ENCODE results near the gene CREB3L2.
"Not testable (repeated sequence)": the region's sequence is repeated elsewhere in the genome, so short reads cannot be mapped to it uniquely, and the experiment has no call there.

Gene CREB3L2

DNA sequence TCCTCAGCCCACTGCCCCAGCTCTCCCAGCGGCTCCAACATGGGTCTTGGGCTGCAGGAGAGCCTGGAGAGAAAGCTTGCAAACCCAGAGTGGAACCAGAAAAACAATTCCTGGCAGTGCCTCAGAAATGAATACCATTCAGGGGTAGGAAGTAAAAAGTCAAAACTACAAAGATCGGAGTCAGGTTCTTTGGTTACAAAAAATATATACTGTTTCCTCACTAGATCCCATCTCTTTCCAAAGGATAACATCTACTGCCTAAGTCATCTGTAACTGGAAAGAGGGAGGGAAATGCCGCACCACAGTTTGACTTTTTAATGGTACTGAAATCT is 14.9 kb downstream of the CREB3L2 start:
- TF ChIP-seq, protein P1, sequence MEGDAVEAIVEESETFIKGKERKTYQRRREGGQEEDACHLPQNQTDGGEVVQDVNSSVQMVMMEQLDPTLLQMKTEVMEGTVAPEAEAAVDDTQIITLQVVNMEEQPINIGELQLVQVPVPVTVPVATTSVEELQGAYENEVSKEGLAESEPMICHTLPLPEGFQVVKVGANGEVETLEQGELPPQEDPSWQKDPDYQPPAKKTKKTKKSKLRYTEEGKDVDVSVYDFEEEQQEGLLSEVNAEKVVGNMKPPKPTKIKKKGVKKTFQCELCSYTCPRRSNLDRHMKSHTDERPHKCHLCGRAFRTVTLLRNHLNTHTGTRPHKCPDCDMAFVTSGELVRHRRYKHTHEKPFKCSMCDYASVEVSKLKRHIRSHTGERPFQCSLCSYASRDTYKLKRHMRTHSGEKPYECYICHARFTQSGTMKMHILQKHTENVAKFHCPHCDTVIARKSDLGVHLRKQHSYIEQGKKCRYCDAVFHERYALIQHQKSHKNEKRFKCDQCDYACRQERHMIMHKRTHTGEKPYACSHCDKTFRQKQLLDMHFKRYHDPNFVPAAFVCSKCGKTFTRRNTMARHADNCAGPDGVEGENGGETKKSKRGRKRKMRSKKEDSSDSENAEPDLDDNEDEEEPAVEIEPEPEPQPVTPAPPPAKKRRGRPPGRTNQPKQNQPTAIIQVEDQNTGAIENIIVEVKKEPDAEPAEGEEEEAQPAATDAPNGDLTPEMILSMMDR (IDR thresholded peaks at IDR 0.05; ENCODE audit: extremely low read depth, missing control alignments) = no peak
- no peak for DNase-seq (ENCODE audit: low spot score)

DNA sequence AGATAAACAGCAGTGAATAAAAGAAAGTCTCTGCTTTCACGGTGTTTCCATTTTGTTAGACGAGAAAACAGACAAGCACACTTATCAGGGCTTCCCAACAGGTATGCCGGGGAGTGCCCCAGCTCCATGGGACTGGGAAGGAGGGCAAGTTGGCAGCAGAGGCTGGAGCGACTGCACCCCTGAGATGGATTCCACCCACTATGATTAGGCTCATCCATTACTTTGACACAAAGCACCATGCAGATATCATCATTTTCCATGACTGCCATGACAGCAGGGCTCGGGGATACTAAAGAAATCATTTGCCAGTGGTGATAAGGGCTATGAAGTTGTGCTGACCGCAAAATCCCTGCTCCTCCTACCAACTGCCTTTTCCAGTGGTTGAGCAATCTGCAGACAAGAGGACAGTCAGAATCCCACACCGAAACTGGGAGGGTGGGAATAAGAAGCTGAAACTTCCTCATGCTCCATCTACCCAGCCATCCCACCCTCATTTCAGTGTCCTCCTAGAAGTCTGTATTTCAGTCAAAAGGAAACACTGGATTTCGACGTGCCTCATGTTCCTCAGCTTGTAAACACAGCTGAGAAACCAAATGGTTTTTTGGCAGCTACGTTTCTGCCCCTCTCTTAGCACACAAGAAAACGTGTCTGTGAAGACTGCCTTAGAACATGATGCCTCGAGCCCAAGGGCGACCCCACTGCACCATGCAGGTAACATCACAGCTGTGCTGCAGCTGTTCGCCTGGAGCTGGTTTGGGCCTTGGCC is 15.5 kb downstream of the CREB3L2 start:
- peak; percentile 20 for DNase-seq (ENCODE audit: low spot score)
- TF ChIP-seq, protein P1 (IDR thresholded peaks at IDR 0.05; ENCODE audit: extremely low read depth, missing control alignments) = no peak

DNA sequence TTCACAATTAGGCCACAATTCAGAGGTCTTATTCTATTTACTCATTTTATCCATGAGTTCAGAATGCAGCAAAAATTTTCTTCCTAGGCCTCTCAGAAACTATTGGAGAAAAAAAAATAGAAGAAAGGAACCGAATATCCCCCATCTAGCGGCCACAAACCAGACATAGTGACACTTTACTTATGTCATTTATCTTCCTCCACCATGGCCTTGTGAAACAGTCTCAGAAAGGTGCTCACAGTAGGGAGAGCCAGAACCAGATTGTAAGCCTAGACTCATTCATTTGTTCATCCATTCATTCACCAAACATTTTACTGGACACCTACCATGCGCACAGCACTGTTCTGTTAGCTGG is 16.0 kb downstream of the CREB3L2 start:
- TF ChIP-seq, protein P1 (IDR thresholded peaks at IDR 0.05; ENCODE audit: extremely low read depth, missing control alignments) = no peak
- DNase-seq (ENCODE audit: low spot score) = peak; percentile 50

DNA sequence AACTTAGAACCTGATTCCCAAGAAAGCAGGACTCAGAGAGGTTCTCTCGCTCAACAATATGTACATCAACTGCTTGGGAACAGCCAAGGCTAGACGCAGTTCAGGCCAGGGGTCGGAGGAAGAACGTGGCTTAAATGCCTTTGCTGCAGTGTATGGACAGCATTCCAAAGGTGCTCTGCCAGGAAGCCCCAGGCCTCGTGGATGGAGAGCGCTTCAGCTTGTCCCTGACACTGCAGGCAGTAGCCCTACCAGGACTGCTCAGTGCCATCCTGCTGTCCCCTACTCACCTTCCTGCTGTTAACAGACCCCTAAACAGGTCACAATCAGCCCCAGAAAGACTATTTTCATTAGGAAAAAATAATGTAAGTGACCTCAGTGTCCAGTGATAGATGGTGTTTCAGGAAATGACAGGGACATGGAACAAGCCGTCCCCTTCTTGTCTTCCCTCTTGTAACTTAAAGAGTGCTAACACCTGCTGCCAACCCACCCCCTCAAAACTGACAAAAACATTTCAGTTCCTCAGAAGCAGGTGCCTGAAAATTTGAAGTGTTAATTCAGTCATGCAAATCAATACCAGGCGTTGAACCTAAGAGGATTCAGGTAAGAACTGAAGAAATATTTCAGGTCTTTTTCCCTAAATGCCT is 16.5 kb downstream of the CREB3L2 start:
- peak; percentile 51 for DNase-seq (ENCODE audit: low spot score)
- TF ChIP-seq, protein P1 (IDR thresholded peaks at IDR 0.05; ENCODE audit: extremely low read depth, missing control alignments) = no peak

DNA sequence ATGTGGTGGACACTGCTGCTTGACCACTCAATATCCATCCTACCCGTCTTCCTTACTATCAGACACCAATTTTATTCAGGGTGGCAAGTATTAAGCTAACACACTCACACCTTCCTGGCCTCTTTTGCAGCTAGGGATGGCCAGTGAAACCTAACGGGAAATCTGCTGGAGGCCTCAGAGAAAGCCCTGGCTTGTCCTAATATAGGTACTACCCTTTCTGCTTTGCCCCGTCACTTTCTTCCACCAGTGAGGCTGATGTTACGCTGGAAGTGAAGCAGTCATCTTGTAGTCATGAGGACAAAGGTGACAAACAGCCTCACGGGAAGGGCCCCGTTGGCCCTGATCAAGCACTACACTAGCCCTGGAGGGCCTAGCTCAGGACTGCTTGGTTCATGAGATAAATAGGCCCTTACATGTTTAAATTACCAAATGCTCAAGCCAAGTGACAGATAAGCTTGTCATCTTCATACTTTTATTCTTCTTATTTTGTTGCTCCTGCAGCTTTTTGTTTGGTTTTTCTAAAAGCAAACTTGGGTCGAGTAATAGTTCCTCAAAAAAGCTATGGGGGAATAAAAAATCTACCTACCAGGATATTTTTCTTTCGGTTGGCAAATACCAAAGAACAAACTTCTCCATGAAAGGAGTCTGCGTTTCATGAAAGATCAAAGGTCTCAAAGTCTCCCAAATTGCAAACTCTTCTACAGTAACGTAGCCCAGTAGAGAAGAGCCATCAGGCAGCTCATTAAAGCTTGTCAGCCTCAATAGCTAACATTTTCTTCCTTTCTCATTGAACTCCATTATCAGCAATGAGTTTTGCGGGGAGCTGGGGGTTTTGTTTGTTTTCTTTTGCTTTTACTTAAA is 17.5 kb downstream of the CREB3L2 start:
- no peak for DNase-seq (ENCODE audit: low spot score)
- TF ChIP-seq, protein P1 (IDR thresholded peaks at IDR 0.05; ENCODE audit: extremely low read depth, missing control alignments) = no peak

DNA sequence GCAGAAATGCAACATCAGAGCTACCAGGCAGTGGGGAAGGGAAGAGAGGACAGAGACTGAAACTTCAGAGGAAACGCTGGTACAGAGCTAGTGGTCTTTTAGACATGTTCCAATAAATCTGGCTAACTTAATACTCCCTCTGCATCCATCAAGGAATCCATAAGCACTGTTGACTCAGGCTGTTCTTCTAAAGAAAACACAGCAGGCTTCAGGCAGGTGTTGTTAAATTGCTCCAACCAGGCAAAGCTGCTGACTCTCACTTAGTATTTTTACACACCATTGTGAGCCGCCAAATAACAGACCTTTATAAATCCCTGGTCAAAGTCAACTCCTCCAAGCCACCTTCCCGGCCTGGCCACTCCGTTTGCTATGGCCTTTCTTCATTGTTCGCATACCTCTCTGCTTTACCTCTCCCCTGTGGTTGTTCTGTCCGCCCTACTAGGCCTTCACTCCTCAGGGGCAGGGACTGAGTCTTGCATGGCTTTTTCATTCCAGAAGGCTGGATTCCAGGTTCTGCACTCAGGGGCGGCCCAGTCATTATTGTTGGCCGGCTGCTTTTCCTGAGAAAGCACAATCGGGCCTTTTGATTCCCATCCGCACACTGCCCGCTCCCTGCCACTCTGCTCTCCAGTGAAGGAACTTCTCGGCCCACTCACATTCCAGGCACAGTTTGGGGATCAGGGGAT is 18.4 kb downstream of the CREB3L2 start:
- no peak for DNase-seq (ENCODE audit: low spot score)
- TF ChIP-seq, protein P1 (IDR thresholded peaks at IDR 0.05; ENCODE audit: extremely low read depth, missing control alignments) = no peak

DNA sequence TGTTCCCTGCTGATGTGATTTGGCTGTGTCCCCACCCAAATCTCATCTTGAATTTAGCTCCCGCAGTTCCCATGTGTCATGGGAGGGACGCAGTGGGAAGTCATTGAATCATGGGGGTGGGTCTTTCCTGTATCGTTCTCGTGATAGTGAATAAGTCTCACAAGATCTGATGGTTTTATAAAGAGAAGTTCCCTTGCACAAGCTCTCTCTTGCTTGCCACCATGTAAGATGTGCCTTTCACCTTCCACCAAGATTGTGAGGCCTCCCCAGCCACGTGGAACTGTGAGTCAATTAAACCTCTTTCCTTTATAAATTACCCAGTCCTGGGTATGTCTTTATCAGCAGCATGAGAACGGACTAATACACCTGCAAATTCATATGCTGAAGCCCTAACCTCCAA is 19.5 kb downstream of the CREB3L2 start:
- not testable (repeated sequence) for DNase-seq (ENCODE audit: low spot score)
